HUES48 (cell line): ENCODE data around the gene CACNA1C.

Source experiments
- H3K27ac ChIP-seq: one replicate; pipeline ENCODE4 v1.7.0; 2013; ENCODE audit warnings: low read depth, low read length, inconsistent platforms
- H3K27me3 ChIP-seq: 2 replicates; pipeline ENCODE4 v1.6.1; 2013; ENCODE audit warnings: mild to moderate bottlenecking, low read length; ENCODE audit not compliant: control insufficient read depth, insufficient read depth
- H3K36me3 ChIP-seq: 2 replicates; pipeline ENCODE4 v1.6.1; 2013; ENCODE audit warnings: low read length; ENCODE audit not compliant: control insufficient read depth, insufficient read depth
- H3K4me1 ChIP-seq: 2 replicates; pipeline ENCODE4 v1.6.1; 2013; ENCODE audit warnings: mild to moderate bottlenecking, low read length; ENCODE audit not compliant: control insufficient read depth, insufficient read depth
- H3K4me3 ChIP-seq: 2 replicates; pipeline ENCODE4 v1.5.1; 2013; ENCODE audit warnings: mild to moderate bottlenecking, low read depth, low read length
- H3K9ac ChIP-seq: 2 replicates; pipeline ENCODE4 v1.6.1; 2013; ENCODE audit warnings: mild to moderate bottlenecking, low read depth, low read length, moderate library complexity
- H3K9me3 ChIP-seq: 2 replicates; pipeline ENCODE4 v1.6.1; 2013; ENCODE audit warnings: low read length; ENCODE audit not compliant: control insufficient read depth, insufficient read depth

CACNA1C gene

DNA sequence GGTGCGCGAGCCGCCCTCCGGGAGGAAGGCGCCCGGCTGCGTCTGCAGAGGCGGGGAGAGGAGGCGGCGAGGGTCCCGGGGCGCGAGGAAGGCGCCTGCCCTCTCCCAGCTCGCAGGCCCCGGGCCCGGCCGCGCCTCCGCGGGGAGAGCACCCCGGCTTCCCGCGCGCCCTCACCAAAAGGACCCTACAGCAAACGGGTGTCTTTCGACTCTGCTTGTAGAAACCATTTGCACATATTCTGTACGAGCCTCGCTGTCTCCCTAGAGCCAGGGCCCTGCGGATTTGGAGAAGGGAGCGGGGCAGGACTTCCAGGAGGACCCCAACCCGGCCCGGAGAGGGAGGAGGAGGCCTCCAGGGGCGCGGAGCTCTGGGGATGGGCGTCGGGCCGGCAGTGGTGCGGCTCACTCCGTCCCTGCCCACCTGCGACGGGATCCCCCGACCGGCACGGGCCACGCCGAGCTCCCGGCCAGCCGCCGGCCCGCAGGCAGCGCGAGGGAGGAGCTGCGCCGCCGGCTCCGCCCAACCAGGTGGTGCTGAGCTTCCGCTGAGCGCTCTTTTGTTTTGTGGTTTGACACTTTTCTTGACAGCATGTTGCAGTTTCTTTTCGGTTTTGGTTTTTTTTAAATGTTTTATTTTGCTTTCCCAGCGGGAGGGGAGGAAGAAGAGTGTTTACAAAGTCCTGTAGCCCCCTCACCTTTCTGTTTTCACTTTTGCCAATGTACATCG is 638.7 kb downstream of the CACNA1C start:
- H3K4me1 ChIP-seq: peaks cover 7% of the 10 kb centered on the region; the same call in 1 of the 2 replicates
- H3K4me3 ChIP-seq: peak overlapping the region; percentile 74
- peak overlapping the region; percentile 21 for H3K27ac ChIP-seq
- H3K9ac ChIP-seq: peak overlapping the region; percentile 19; the same call in 1 of the 2 replicates
- peaks cover 13% of the 10 kb centered on the region for H3K27me3 ChIP-seq
- H3K36me3 ChIP-seq: no peaks in the 10 kb centered on the region
- no peaks in the 10 kb centered on the region for H3K9me3 ChIP-seq

DNA sequence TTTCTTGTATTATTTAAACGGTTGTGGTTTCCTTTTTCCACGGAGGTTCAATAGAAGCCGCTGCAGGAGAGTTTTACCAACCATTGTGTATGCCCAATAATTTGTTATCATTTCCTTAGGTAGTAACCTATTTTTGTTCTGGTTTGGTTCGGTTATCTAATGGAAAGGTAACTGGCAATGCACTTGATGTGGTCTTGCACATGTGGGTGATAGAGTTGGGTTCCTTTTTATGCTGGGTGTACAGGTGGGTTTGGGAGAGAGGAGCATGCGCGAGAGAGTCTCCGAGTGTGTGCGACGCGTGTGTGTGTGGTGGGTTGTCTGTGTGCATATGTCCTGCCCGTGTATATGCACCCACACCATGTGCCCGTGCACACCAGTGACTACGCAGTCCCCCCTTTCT is 639.3 kb downstream of the CACNA1C start:
- peak overlapping the region; percentile 74 for H3K4me3 ChIP-seq
- peaks cover 7% of the 10 kb centered on the region; the same call in 1 of the 2 replicates for H3K4me1 ChIP-seq
- no peaks in the 10 kb centered on the region for H3K36me3 ChIP-seq
- H3K9me3 ChIP-seq: no peaks in the 10 kb centered on the region
- no peak overlapping the region for H3K27ac ChIP-seq
- H3K27me3 ChIP-seq: peaks cover 13% of the 10 kb centered on the region
- H3K9ac ChIP-seq: no peak overlapping the region

DNA sequence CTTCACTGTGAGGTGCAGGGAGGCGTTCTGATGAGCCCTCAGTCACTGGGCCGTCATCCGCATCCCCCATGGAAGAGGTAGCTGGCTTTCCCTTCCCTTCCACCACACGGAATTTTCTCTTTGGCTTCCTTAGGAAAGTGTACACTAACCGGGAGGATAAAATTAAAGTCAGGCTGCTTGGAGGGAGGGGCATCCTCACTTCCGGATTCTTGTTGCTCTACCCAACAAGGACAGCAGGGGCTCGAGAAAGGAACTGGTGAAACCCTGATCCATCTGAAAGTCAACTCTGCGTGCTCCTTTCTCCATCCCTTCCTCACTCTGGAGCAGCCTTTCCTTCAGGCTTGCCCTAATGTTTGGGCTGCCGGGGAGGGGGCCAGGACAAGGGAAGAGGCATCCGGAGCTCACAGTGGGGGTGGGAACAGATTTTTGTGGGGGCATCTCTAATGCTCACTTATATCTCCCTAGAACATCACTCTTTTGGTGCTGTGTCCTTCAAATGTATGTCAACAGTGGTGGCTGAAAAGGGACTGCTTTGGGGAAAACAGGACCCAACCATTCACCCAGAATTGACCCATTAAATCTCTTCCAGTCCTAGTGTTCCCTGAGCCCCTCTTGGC is 640.6 kb downstream of the CACNA1C start:
- H3K36me3 ChIP-seq: no peaks in the 10 kb centered on the region
- no peaks in the 10 kb centered on the region for H3K9me3 ChIP-seq
- no peak overlapping the region for H3K4me3 ChIP-seq
- H3K4me1 ChIP-seq: peaks cover 7% of the 10 kb centered on the region; the same call in 1 of the 2 replicates
- H3K9ac ChIP-seq: no peak overlapping the region
- peaks cover 13% of the 10 kb centered on the region for H3K27me3 ChIP-seq
- H3K27ac ChIP-seq: no peak overlapping the region

GRCh38 chr12:2693980-2694610 is 641.3 kb downstream of the CACNA1C start:
- Histone ChIP-seq H3K9me3 (peaks cover 4% of the 10 kb centered on the region; the same call in 1 of the 2 replicates), H3K27ac (no peak overlapping the region), H3K4me1 (peaks cover 7% of the 10 kb centered on the region; the same call in 1 of the 2 replicates), H3K4me3 (no peak overlapping the region), H3K9ac (no peak overlapping the region), H3K36me3 (no peaks in the 10 kb centered on the region), H3K27me3 (peaks cover 13% of the 10 kb centered on the region)

- H3K4me1 ChIP-seq: 0 out of 2 replicates have a peak, but pooled peaks cover 3% of the 10 kb centered on the region
- H3K9ac ChIP-seq: no peak overlapping the region
- H3K9me3 ChIP-seq: peaks cover 5% of the 10 kb centered on the region; the same call in 1 of the 2 replicates
- no peak overlapping the region for H3K4me3 ChIP-seq
- H3K27me3 ChIP-seq: no peaks in the 10 kb centered on the region; the same call in 1 of the 2 replicates
- H3K36me3 ChIP-seq: no peaks in the 10 kb centered on the region
- H3K27ac ChIP-seq: no peak overlapping the region
Measured at GRCh38 chr12:2696136-2696535, 643.3 kb downstream of the CACNA1C start.

DNA sequence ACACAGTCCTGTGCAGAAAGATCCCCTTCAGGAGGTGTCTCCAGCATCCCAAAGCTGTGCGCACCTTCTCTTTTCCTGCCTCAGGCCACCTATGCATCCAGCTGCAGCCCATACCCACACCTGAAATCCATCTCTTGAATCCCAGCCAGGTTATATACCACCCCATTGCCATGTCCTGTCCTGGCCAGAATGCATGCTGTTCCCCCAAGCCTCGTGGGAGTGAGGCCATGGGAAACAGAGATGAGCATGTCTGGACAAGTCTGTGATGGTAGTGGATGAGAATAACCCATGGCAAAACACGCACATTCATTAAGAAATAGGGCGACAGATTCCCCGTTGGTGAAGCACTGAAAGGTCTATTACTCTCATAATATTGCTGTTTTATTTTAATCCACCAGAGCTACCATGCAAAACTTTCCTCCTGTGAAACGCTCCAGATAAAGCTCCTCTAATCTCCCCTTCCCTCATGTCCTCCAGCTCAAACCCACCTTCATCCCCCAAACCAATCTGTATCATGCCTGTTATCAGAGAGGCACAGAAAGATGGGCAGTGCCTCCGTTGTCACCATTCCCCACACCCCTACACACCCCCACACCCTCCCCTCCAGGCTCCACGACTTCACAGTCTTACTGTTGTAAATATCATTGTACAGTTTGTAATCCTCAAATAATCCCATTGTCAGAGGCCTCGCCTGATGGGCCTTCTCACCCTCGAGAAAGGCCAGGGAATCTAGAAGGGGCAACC is 644.4 kb downstream of the CACNA1C start:
- no peak overlapping the region for H3K9ac ChIP-seq
- H3K27me3 ChIP-seq: no peaks in the 10 kb centered on the region; the same call in 1 of the 2 replicates
- H3K36me3 ChIP-seq: no peaks in the 10 kb centered on the region
- H3K9me3 ChIP-seq: peaks cover 5% of the 10 kb centered on the region; the same call in 1 of the 2 replicates
- no peak overlapping the region for H3K4me3 ChIP-seq
- H3K4me1 ChIP-seq: 0 out of 2 replicates have a peak, but pooled peaks cover 3% of the 10 kb centered on the region
- H3K27ac ChIP-seq: no peak overlapping the region

- H3K9me3 ChIP-seq: peaks cover 5% of the 10 kb centered on the region; the same call in 1 of the 2 replicates
- no peak overlapping the region for H3K4me3 ChIP-seq
- no peaks in the 10 kb centered on the region for H3K36me3 ChIP-seq
- H3K4me1 ChIP-seq: no peaks in the 10 kb centered on the region
- H3K27me3 ChIP-seq: no peaks in the 10 kb centered on the region; the same call in 1 of the 2 replicates
- no peak overlapping the region for H3K9ac ChIP-seq
- H3K27ac ChIP-seq: no peak overlapping the region
Measured at GRCh38 chr12:2698566-2698965, 645.8 kb downstream of the CACNA1C start.

GRCh38 chr12:2710701-2711100 is 657.9 kb downstream of the CACNA1C start:
- H3K4me1 ChIP-seq: no peaks in the 10 kb centered on the region
- no peak overlapping the region for H3K27ac ChIP-seq
- no peaks in the 10 kb centered on the region for H3K36me3 ChIP-seq
- H3K27me3 ChIP-seq: no peaks in the 10 kb centered on the region; the same call in 1 of the 2 replicates
- no peak overlapping the region for H3K4me3 ChIP-seq
- H3K9me3 ChIP-seq: no peaks in the 10 kb centered on the region
- no peak overlapping the region for H3K9ac ChIP-seq

DNA sequence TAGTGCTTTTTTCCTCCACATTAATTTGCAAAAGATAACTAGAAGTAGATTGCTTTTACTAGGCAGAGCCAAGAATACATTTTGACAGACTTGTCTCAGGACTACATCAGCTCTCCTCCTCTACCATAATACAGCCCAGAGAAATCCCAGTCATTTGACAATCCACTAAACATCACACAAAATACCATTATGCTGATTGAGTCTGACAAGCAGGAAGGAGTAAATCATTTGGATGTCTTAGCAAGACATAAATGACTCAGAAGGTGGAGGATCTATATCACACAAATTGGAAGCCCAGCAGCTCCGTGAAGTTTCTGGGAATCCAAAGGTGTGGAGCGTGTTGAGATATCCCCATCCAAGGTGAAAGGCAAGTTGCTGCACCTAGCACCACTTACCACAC is 666.6 kb downstream of the CACNA1C start:
- H3K36me3 ChIP-seq: no peaks in the 10 kb centered on the region
- H3K27me3 ChIP-seq: 0 out of 2 replicates have a peak, but pooled peaks cover 12% of the 10 kb centered on the region
- H3K4me3 ChIP-seq: no peak overlapping the region
- no peaks in the 10 kb centered on the region for H3K4me1 ChIP-seq
- H3K9me3 ChIP-seq: no peaks in the 10 kb centered on the region
- no peak overlapping the region for H3K9ac ChIP-seq
- no peak overlapping the region for H3K27ac ChIP-seq

GRCh38 chr12:2722806-2723205 is 670.0 kb downstream of the CACNA1C start:
- Histone ChIP-seq H3K27me3 (peaks cover 12% of the 10 kb centered on the region; the same call in 1 of the 2 replicates), H3K4me3 (no peak overlapping the region), H3K9ac (no peak overlapping the region), H3K36me3 (no peaks in the 10 kb centered on the region), H3K4me1 (no peaks in the 10 kb centered on the region), H3K27ac (no peak overlapping the region), H3K9me3 (no peaks in the 10 kb centered on the region)
